Activated gamma-delta T cell treated with Interleukin-2 at 50 U/mL for 16 hours (primary cell): Measurements from ENCODE around the gene NUDT8.
"Not testable (repeated sequence)": the region's sequence is repeated elsewhere in the genome, so short reads cannot be mapped to it uniquely, and the experiment has no call there.

ENCODE experiments used
- DNase-seq: peaks from one replicate; pipeline ENCODE4 v3.0.0-alpha.2; 2020

Gene NUDT8, protein sequence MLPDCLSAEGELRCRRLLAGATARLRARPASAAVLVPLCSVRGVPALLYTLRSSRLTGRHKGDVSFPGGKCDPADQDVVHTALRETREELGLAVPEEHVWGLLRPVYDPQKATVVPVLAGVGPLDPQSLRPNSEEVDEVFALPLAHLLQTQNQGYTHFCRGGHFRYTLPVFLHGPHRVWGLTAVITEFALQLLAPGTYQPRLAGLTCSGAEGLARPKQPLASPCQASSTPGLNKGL

GRCh38 chr11:67629386-67630227 lies at the start of gene NUDT8:
Gene NUDT8 (minus strand): TSS chr11:67629937. CDS start chr11:67629911, 26 bp downstream.
- peak; percentile 88 for DNase-seq

DNA sequence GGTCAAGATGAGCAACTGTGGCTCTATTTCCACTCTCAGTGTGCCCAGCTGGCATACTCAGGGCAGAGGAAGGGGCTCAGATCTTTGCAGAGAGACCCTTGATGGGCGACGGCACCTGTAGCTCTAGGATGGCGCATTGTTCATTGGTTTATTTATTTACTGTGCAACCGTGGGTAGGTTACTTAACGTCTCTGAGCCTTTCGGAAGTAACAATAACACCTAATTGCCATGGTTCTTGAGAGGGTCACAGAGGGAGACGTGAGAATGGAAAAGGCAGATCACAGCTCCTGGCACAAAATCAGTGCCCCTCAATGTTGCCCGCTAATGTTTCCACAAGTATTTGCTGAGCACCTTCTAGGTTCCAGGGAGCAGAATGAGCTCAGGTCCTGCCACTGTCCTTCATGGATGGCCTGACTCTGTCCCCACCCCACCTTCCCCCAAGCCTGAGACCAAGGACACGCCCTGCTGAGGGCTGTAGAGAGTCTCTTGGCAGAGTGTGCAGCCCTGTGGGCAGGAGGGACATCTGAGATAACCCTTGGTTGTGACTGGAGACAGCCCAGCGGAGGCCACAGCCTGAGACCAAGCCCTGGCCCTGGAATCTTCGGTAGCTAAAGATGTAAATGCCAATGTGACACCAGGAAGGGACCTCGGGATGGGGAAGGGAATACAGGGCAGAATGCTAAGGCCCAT lies 45.5 kb upstream of the NUDT8 start:
- no peak for DNase-seq

DNA sequence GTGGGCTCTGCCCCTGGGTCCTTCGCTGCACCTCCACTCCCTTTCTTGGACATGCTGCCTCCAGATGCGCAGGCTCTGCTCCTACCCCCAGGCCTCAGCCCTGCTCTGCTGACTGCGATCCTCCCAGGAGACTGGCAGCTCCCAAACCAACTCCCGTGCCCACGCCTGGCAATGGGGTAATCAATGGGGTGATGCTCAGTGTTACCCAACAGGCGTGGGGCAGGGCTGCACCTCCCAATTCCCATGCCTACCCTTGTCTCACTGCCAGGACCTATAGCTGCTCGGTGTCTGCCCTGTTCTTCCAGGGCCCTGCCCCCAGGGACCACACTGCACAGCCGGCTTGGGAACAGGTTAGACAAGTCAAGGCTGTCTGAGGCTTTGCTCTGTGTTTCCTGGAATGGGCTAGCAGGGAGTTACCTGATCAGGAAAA lies 44.7 kb upstream of the NUDT8 start, which contains the start of gene ALDH3B2:
Gene ALDH3B2 (minus strand): TSS at position 182 of the 430 bp plus-strand sequence. CDS start 7,688 bp downstream, outside the sequence.
- no peak for DNase-seq

DNA sequence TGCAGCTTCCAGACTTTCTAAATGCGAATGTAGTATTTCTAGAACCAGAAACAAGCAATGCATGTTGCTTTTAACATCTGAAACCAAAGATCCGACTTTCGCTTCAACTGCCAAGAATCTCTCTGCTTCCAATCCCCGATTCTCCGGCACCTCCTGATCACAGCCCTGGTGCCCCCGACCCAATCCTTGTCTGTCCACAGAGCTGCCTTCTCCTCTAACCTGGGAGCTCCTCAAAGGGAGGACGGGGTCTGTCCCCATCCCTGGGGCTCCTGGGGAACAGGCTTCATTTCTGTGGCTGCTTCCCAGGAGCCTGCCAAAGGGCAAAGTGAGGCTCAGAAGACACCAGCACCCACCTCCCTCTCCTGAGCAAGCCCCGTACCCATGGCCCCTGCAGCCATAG lies 44.2 kb upstream of the NUDT8 start:
- no peak for DNase-seq

DNA sequence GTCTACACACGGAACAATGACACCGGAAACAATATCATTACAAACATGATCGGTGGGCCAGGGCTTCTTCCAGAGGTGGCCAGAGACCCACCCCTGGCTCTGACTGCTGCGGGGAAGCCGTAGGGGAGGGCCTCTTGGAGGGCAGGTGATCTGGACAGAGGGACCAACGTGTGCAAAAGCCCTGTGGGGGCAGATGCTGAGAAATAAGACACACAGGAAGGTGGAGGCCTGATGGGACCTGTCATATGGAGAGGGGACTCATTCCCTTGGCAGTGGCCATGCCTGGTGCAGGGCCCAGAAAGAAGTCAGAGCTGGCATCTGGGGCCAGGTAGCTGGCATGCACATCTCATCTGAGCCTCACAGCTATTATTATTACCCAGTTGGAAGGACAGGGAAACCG lies 43.6 kb upstream of the NUDT8 start:
- no peak for DNase-seq

- no peak for DNase-seq
Measured at GRCh38 chr11:67671211-67671520, 41.4 kb upstream of the NUDT8 start.

- DNase-seq = no peak
Measured at GRCh38 chr11:67670316-67671210, 40.8 kb upstream of the NUDT8 start.

DNA sequence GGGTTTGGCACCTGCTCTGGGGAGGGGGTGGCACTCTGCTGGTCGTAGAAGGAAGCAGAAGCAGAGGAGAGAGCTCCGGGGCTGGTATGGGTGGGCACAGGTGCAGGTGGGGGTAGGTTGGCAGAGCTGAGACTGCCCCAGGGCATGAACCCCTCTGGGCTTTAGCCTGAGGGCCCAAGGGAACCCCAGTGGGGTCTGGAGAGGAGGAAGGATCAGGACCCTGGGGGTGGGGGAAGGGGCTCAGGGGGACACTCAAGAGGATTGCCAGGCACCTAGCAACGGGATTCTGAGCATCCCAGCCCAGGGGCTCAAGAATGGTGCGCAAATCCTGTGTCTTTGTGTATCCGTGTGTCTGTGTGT lies 38.4 kb upstream of the NUDT8 start:
- no peak for DNase-seq

- no peak for DNase-seq
Measured at GRCh38 chr11:67667490-67668191, 37.9 kb upstream of the NUDT8 start.

DNA sequence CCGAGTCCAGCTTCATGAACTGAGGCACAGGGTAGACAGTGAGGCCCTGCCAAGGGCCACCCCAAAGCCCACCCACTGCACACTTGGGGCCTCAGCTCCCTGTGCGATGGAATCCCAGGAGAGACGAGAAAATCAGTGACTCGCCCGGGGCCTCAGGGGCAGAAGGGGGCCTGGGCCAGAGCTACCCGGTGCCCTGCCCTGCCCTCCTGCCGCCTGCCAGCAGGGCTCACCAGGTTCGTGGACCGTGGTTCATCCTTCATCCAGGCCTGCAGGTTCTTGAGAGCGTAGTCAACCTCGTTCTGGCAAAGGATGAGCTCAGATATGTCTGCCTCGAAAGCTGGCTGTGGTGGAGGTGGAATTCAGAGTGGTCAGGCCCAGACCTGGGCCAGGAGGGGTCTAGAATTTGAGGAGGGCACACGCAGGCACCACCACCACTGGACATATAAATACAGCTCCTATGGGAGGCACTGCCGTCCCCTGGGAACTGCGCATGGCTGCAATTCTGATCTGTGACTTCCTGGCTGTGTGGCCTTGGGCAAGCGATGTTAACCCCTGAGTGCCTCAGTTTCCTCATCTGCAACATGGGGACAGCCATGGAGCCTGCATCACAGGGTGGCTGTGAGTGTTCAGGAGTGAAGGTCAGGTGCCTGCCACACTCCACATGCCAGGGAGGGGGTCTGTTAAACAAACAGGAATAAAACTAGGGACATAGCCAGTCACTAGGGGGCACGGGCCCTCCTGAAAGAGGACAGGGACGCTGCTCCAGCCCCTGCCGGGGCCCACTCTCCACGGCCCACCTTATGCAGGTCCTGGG lies 37.1 kb upstream of the NUDT8 start:
- DNase-seq = no peak

- DNase-seq = no peak
Measured at GRCh38 chr11:67666303-67666645, 36.5 kb upstream of the NUDT8 start.

DNA sequence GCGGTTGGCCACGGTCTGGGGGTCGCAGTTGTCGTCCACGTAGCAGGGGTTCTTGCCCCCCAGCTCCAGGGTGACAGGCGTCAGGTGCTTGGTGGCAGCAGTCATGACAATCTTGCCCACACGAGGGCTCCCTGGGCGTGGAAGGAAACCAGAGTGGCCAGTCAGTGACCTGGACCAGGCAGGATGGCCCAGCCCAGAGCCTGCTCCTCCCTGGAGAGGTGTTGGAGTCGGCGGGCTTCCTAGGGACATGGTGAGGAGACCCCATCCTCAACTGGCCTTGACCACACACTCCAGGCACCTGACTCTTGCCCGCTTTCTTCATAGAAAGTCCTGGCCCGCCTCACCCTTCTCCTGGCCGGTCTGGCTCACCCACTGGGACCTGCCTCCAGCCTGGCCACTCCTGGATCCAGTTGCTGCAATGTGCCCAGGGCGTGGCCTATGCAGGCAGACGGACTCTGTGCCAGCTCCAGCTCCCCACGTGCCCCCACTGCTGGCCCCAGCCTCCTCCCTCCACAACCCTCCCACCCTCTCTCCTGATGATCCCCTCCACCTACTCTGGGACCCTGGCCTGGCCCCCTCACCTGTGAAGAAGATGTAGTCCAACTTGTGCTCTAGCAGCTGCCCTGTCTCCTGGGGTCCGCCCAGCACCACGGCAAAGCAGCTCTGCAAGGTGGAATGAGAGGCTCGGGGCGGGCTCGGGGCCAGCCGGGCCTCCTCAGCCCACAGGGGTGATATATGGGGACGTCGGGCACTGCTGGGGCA lies 36.0 kb upstream of the NUDT8 start:
- no peak for DNase-seq

DNA sequence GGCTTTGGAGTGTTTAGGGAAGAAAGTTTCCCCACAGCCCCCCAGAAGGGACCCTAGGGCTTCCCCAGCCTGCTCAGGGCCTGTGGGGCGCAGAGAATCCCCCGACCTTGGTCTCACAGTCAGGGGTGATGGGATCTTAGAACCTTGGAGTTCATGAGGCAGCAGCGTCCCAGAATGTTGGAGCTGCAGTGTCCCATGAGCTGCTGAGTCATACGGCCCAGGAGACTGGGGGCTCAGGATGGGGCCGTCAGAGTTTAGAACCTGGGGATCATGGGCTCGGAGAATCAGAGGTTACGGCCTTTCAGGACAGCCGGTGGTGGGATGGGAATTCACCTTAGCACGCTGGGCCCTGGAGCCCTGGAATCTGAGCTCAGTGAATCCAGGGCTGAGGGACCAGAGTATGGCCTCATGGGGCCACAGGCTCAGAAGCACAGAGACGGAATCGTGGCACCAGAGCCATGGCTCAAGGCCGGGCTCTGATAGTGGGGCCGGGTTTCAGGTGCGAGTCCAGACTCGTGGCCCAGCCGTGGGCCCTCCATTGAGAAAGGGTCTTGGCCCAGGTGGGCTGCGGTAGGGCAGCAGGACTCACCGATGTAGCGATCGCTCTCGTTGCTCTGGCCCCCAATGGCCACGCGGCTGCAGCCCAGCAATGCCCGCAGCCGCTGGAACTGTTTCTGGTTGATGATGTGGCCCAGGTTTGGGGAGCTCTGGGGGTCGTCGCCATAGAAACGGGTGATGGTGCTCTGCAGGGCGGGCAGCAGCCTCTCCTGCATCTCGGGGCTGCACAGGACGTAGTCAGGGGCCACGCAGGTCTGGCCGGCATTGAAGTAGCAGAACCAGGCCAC lies 35.2 kb upstream of the NUDT8 start:
- DNase-seq = no peak

- no peak for DNase-seq
Measured at GRCh38 chr11:67664213-67664585, 34.5 kb upstream of the NUDT8 start.

DNA sequence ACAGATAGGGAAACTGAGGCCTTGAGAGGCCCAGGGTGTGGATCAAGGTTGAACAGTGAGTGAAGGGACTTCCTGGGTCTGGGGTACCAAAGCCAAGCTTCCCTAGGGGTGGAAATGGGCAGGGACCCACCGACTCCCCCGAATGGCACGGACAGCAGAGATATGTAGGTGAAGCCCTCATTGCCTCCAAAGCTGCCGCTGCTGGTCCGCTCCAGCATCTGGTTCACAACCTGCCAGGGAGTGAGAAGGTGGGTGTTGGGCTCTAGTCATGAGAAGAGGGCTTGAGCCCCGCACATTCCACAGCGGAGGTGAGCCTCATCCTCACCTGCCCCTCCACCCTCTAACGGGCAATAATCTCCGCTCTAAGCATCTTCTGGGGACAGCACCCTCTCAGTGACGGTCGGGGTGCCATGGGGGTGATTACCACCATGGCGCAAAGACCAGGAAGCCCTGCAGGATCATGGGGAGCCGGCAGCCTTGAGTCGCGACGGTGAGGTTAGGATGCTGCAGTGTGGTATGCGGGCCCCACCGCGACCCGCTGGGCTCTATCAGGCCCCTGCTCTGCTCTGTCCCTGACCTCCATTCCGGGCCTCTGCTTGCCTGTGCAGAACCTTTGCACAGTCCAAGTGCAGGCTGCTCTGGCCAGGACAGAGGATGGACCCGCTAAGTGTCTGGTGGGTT lies 33.9 kb upstream of the NUDT8 start:
- no peak for DNase-seq

GRCh38 chr11:67662835-67663531 lies 33.2 kb upstream of the NUDT8 start:
- no peak for DNase-seq

DNA sequence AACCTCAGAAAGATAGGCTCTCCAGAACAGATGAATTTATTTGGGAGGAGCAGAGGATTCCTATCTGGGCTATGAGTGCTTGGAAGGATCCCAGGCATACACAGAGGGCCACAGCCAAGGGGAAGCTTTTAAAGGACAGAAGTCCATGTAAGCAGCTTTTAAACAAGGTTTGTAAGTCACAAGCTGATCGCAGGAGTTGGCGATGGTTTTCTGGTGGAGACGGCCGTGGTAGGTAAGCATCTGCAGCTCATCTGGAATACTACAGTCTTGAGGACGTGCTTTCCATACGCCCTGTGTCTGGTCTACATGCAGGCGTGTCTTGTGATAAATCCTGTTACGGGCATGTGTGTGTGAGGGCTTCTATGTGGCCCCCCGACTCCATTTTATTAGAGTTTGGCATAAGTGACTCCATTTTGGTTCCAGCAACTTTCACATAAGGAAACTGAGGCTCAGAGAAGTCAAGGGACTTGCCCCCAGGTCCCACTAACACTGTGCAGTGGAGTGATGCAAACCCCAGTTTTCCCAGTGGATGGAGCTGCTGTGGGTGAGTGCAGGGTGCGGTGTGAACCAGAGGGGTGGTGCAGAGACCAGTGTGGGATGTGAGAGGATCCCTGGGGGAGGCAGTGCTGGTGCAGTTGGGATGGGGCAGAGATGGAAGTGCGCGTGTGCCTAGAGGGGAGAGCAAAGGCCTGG lies 32.6 kb upstream of the NUDT8 start:
- DNase-seq = no peak

GRCh38 chr11:67660752-67661151 lies 31.0 kb upstream of the NUDT8 start:
- not testable (repeated sequence) for DNase-seq
